HepG2 (cell line): ENCODE results near the gene GALR3. TPM values are rescaled to one million over a fixed set of nuclear protein-coding genes. Genes with fewer than 3 reads are reported as not detected.
A peak's percentile ranks its signal among the peaks of the same experiment; 100 is the strongest.

ENCODE experiments used
- GTF3A ChIP-seq: sonication (generic); formaldehyde crosslinking; conservative IDR thresholded peaks from 2 replicates; pipeline ENCODE4 v1.4.0; 2020; ENCODE audit warnings: mild to moderate bottlenecking, missing genetic modification reagents
- PAXIP1 ChIP-seq: sonication (generic); formaldehyde crosslinking; conservative IDR thresholded peaks from 2 replicates; pipeline ENCODE4 v1.4.0; 2020; ENCODE audit warnings: mild to moderate bottlenecking, missing genetic modification reagents, moderate library complexity
- RFX3 ChIP-seq: IDR thresholded peaks from 2 replicates; pipeline ENCODE4 v1.6.1; 2016; ENCODE audit warnings: missing biosample characterization, missing genetic modification reagents
- SMYD3 ChIP-seq: sonication (generic); formaldehyde crosslinking; IDR thresholded peaks from 2 replicates; pipeline ENCODE4 v1.8.1; 2023; ENCODE audit warnings: mild to moderate bottlenecking, missing genetic modification reagents
- ZFX ChIP-seq: sonication (generic); formaldehyde crosslinking; IDR thresholded peaks from 2 replicates; pipeline ENCODE4 v1.4.0; 2020; ENCODE audit warnings: mild to moderate bottlenecking, low read depth, missing genetic modification reagents, moderate library complexity
- ZMYM2 ChIP-seq: sonication (generic); formaldehyde crosslinking; IDR thresholded peaks from 2 replicates; pipeline ENCODE4 v1.8.0; 2022; ENCODE audit warnings: mild to moderate bottlenecking, missing genetic modification reagents
- ZNF121 ChIP-seq: sonication (generic); formaldehyde crosslinking; IDR thresholded peaks from 2 replicates; pipeline ENCODE4 v1.5.0; 2020; ENCODE audit warnings: mild to moderate bottlenecking, missing genetic modification reagents
- polyA plus RNA-seq, 8 experiments: library from polyadenylated mRNA; depleted of rRNA in 3 of 8; stranded (reverse) in 7 of 8; unstranded in 1 of 8; fragments of >200 nt; fragmentation: Illumina TruSeq in 4 of 8; extraction: Trizol in 4 of 8; gene quantifications; 2 replicates each; pipeline versions ENCODE4 v1.2.1 to v1.2.3, GENCODE V29; 2011 to 2016; ENCODE audit warnings: low read depth in 4 of 8, missing spikeins in 1 of 8, mixed read lengths in 1 of 8; ENCODE audit not compliant: insufficient read depth in 1 of 8
- total RNA-seq, 5 experiments: library from RNA; depleted of rRNA; stranded (reverse); fragments of >200 nt; fragmentation: Illumina TruSeq; extraction: Trizol; gene quantifications; 2 replicates each; pipeline ENCODE4 v1.2.3, GENCODE V29; 2016; ENCODE audit warnings: low read depth in 1 of 5
- TF ChIP-seq, protein P1 (sequence below): sonication (generic); formaldehyde crosslinking; IDR thresholded peaks from 2 replicates; pipeline ENCODE4 v1.5.1; 2020; ENCODE audit warnings: mild to moderate bottlenecking, missing genetic modification reagents

The GALR3 gene
- total and polyA plus RNA-seq, 2 of the 13 experiments (the other 11 are each of a cell fraction or from before 2014, with no cell fraction given) = 0.13 TPM; not detected in 1

DNA sequence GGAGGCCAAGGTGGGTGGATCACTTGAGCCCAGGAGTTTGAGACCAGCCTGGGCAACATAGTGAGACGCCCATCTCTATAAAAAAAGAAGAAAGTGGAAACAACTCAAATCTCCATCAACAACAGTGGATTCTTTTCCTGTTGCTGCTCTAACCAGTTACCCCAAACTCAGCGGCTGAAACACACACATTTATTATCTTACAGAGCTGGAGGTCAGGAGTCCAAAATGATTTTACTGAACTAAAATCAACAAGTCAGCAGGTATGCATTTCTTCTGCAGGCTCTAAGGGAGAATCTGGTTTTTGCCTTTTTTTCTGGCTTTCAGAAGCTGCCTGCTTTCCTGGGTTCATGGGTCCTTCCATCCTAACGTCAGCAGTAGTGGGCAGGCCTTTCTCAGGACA, 27.1 kb upstream of the GALR3 start (continued):
- 0 out of 2 replicates have a peak, but pooled peaks have one; percentile 42 for TF ChIP-seq PAXIP1 (CRISPR knock-in tag)
- no peak for TF ChIP-seq GTF3A (CRISPR knock-in tag)
- no peak for TF ChIP-seq ZMYM2
- TF ChIP-seq ZFX (CRISPR knock-in tag) = 0 out of 2 replicates have a peak, but pooled peaks have one; percentile 12
- TF ChIP-seq ZNF121 (CRISPR knock-in tag) = peak; percentile 37; the same call in 1 of the 2 replicates
- TF ChIP-seq, protein P1, sequence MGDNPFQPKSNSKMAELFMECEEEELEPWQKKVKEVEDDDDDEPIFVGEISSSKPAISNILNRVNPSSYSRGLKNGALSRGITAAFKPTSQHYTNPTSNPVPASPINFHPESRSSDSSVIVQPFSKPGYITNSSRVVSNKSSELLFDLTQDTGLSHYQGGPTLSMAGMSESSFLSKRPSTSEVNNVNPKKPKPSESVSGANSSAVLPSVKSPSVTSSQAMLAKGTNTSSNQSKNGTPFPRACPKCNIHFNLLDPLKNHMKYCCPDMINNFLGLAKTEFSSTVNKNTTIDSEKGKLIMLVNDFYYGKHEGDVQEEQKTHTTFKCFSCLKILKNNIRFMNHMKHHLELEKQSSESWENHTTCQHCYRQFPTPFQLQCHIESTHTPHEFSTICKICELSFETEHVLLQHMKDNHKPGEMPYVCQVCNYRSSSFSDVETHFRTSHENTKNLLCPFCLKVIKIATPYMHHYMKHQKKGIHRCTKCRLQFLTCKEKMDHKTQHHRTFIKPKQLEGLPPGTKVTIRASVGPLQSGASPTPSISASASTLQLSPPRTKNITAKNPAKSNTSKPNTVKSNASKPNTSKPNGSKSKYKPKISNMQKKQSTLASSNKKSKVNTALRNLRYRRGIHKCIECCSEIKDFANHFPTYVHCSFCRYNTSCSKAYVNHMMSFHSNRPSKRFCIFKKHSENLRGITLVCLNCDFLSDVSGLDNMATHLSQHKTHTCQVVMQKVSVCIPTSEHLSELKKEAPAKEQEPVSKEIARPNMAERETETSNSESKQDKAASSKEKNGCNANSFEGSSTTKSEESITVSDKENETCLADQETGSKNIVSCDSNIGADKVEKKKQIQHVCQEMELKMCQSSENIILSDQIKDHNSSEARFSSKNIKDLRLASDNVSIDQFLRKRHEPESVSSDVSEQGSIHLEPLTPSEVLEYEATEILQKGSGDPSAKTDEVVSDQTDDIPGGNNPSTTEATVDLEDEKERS = no peak
- no peak for TF ChIP-seq RFX3 (CRISPR knock-in tag)
- TF ChIP-seq SMYD3 (CRISPR knock-in tag) = no peak
